Osteoblast (primary cell): ENCODE measurements around the gene ERICH6B. TPM values are rescaled to one million over a fixed set of nuclear protein-coding genes. Genes with fewer than 3 reads are reported as not detected.

Source experiments
- DNase-seq: peaks from one replicate; pipeline ENCODE4 v3.0.0; 2011; ENCODE audit warnings: low spot score, mixed read lengths; ENCODE audit not compliant: insufficient read length; ENCODE audit errors: missing footprints
- H2AFZ ChIP-seq: 2 replicates; pipeline ENCODE4 v1.6.0; 2011; ENCODE audit warnings: mild to moderate bottlenecking, low read length
- H3K27ac ChIP-seq: 2 replicates; pipeline ENCODE4 v1.5.1; 2011; ENCODE audit warnings: mild to moderate bottlenecking, low read depth, low read length, moderate library complexity
- H3K27me3 ChIP-seq: 2 replicates; pipeline ENCODE4 v1.6.0; 2012; ENCODE audit warnings: mild to moderate bottlenecking, control low read depth, inconsistent platforms, low read length, moderate library complexity; ENCODE audit not compliant: insufficient read depth
- H3K36me3 ChIP-seq: 2 replicates; pipeline ENCODE4 v1.5.1; 2011; ENCODE audit warnings: mild to moderate bottlenecking, low read length, control low read depth, moderate library complexity; ENCODE audit not compliant: insufficient read depth
- H3K4me1 ChIP-seq: 2 replicates; pipeline ENCODE4 v1.5.1; 2011; ENCODE audit warnings: mild to moderate bottlenecking, low read length, control low read depth, moderate library complexity; ENCODE audit not compliant: insufficient read depth
- H3K4me2 ChIP-seq: 2 replicates; pipeline ENCODE4 v1.6.0; 2011; ENCODE audit warnings: mild to moderate bottlenecking, low read length; ENCODE audit not compliant: insufficient read depth
- H3K4me3 ChIP-seq: fragments of 200-600 bp; sonication (generic); 3 replicates; pipeline ENCODE4 v1.5.1; 2012; ENCODE audit warnings: mild to moderate bottlenecking, low read length, inconsistent platforms; ENCODE audit not compliant: insufficient read depth
- H3K79me2 ChIP-seq: 2 replicates; pipeline ENCODE4 v1.6.0; 2012; ENCODE audit warnings: mild to moderate bottlenecking, low read length, control low read depth, inconsistent platforms; ENCODE audit not compliant: insufficient read depth
- H3K9me3 ChIP-seq: 2 replicates; pipeline ENCODE4 v1.5.1; 2011; ENCODE audit warnings: low read depth, low read length, control low read depth
- H4K20me1 ChIP-seq: 2 replicates; pipeline ENCODE4 v1.6.0; 2012; ENCODE audit warnings: mild to moderate bottlenecking, low read length, control low read depth; ENCODE audit not compliant: insufficient read depth
- CTCF ChIP-seq: IDR thresholded peaks from 2 replicates; pipeline ENCODE4 v1.5.1; 2011; ENCODE audit warnings: mild to moderate bottlenecking, low read depth, low read length, moderate library complexity; ENCODE audit errors: extremely low read depth
- total RNA-seq: library from RNA; depleted of rRNA; stranded (reverse); fragments of >200 nt; gene quantifications from 2 replicates; pipeline ENCODE4 v1.2.3, GENCODE V29; 2012

The ERICH6B gene
- total RNA-seq, 1 donor: not detected

DNA sequence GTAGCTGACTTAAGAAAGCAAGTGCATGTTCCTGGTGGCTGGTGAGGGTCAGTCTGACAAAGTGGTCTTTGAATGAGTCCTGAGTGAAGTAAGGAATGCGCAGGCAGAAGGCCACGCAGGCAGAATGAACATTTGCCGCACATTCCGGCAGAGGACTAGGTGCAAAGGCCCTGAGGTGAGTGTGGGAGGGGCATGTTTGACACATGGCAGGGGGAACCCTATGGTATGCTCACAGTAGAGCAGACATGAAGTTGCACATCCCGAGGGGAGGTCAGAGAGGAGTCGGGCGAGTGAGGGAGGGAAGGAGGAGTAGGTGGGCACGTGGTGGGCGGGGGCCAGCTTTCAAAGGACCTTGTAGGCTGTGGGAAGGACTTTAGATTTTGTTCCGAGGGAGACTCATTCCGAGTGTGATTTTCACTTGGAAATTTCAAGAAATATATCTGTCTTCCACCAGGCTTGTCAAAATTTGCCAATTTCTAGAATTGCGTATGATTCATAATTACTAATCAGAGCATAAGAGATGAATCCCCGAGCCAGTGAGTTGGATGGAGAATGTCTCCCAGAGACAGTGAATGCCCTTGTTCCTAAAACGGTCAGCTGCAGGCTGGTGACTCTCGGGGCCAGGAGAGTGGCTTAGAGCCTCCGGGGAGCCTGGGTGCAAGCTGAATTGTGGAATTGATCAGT lies 40.3 kb downstream of the ERICH6B start:
- no peak for TF ChIP-seq CTCF
- Histone ChIP-seq H3K27ac (no peak overlapping the region), H3K79me2 (no peaks in the 10 kb centered on the region), H3K4me2 (no peak overlapping the region), H3K9me3 (no peaks in the 10 kb centered on the region), H2AFZ (no peak overlapping the region), H4K20me1 (no peaks in the 10 kb centered on the region), H3K36me3 (no peaks in the 10 kb centered on the region), H3K4me1 (no peaks in the 10 kb centered on the region), H3K4me3 (no peak overlapping the region), H3K27me3 (peaks cover 20% of the 10 kb centered on the region)
- no peak for DNase-seq

DNA sequence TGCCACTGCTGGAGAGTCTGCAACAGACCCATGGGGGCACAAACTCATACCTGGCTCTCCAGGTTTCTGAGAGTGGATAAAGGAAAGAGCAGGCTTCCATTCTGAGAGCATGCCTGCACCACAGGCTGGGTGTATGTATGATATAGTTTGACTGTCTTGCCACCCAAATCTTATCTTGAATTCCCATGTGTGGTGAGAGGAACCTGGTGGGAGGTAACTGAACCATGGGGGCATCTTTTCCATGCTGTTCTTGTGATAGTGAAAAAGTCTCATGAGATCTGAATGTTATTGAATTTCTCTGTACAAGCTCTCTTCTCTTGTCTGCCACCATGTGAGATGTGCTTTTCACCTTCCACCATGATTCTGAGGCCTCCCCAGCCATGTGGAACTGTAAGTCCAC lies 50.2 kb downstream of the ERICH6B start:
- H3K27ac ChIP-seq: no peak overlapping the region
- no peaks in the 10 kb centered on the region for H3K36me3 ChIP-seq
- no peaks in the 10 kb centered on the region for H3K79me2 ChIP-seq
- H2AFZ ChIP-seq: no peak overlapping the region
- H3K27me3 ChIP-seq: peaks cover 24% of the 10 kb centered on the region
- no peaks in the 10 kb centered on the region for H4K20me1 ChIP-seq
- no peak for TF ChIP-seq CTCF
- H3K4me3 ChIP-seq: no peak overlapping the region
- H3K9me3 ChIP-seq: no peaks in the 10 kb centered on the region
- no peaks in the 10 kb centered on the region for H3K4me1 ChIP-seq
- H3K4me2 ChIP-seq: no peak overlapping the region
- DNase-seq: no peak

DNA sequence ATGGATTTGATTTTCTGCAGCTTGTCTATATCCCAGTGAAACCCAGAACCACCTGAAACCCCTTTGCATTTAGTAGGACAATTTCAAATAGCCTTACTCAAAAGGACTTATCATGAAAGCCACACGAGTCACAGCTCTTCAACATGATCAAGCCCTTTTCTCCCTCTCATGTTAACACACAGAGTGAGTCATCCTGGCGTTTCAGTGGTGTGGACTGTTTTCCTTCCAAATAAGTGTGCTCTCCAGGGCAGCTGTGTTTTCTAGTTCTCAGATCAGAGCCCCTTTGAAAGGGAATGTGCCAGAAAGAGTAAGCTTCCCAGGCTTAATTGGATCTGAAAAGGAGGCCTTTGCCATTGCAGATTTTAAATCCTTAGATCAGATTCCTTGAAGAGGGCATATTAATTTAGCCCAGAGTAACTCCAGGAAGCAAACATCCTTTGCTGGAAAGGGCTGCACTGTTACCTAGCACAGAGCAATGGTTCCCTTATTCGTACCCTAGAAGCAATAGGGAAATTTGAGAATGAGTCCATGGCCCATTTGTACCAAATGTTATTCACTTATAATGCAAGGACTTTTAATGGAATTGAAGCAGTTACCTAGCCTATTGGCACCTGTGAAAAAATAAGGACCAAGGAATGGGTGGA lies 51.3 kb downstream of the ERICH6B start:
- no peak for TF ChIP-seq CTCF
- no peaks in the 10 kb centered on the region for H4K20me1 ChIP-seq
- H3K4me2 ChIP-seq: no peak overlapping the region
- peaks cover 19% of the 10 kb centered on the region for H3K27me3 ChIP-seq
- no peaks in the 10 kb centered on the region for H3K9me3 ChIP-seq
- no peak overlapping the region for H3K27ac ChIP-seq
- DNase-seq: no peak
- no peaks in the 10 kb centered on the region for H3K79me2 ChIP-seq
- no peaks in the 10 kb centered on the region for H3K36me3 ChIP-seq
- no peaks in the 10 kb centered on the region for H3K4me1 ChIP-seq
- no peak overlapping the region for H3K4me3 ChIP-seq
- no peak overlapping the region for H2AFZ ChIP-seq

DNA sequence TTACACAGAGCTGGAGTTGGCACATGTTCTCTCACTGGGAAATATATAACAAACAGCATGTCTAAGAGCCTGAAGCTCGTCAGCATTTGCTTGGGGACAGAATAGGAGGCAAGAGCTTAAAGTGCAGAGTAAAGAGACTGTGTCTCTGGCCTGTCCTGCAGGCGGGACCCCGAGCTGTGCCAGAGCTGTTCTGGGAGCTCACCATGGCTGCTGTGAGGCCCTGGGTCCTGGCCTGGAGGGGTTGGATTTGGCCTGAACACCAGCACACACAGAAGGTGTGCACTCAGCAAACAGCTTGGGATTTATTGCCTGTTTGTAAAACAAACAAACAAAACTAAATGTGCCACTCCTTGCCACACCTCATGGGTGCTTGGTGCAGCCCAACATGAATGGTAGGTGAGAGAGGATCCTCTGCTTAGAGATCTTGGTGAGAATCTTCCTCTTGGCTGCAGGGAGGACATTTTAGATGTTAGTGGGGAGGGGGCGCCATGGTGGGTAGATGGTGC lies 60.9 kb downstream of the ERICH6B start:
- Histone ChIP-seq H3K4me3 (no peak overlapping the region), H3K79me2 (no peaks in the 10 kb centered on the region), H3K36me3 (no peaks in the 10 kb centered on the region), H3K9me3 (no peaks in the 10 kb centered on the region), H3K27me3 (peaks cover 12% of the 10 kb centered on the region), H2AFZ (no peak overlapping the region), H3K4me1 (no peaks in the 10 kb centered on the region), H3K27ac (no peak overlapping the region), H3K4me2 (no peak overlapping the region), H4K20me1 (no peaks in the 10 kb centered on the region)
- DNase-seq: no peak
- TF ChIP-seq CTCF: no peak
